Progenitor cell of endocrine pancreas (in vitro differentiated cells): ENCODE data around the gene STIM2. TPM values are rescaled to one million over a fixed set of nuclear protein-coding genes. Genes with fewer than 3 reads are reported as not detected.

Experiments used
- DNase-seq: peaks from one replicate; pipeline ENCODE4 v3.0.0; 2021; ENCODE audit warnings: low spot score; ENCODE audit not compliant: unreplicated experiment
- H3K27ac Mint-ChIP-seq: 2 replicates; pipeline ENCODE4 v1.8.0; 2021; ENCODE audit warnings: mild to moderate bottlenecking, moderate library complexity, mixed read lengths
- H3K27me3 Mint-ChIP-seq: 2 replicates; pipeline ENCODE4 v1.8.0; 2021; ENCODE audit warnings: mixed read lengths
- H3K36me3 Mint-ChIP-seq: 2 replicates; pipeline ENCODE4 v1.8.0; 2022; ENCODE audit warnings: mixed read lengths; ENCODE audit not compliant: insufficient read depth
- H3K4me1 Mint-ChIP-seq: 2 replicates; pipeline ENCODE4 v1.8.0; 2021; ENCODE audit warnings: low read depth, mixed read lengths
- H3K4me3 Mint-ChIP-seq: 2 replicates; pipeline ENCODE4 v1.8.0; 2021; ENCODE audit warnings: low read depth, mild to moderate bottlenecking, moderate library complexity, mixed read lengths
- H3K9me3 Mint-ChIP-seq: 2 replicates; pipeline ENCODE4 v1.8.0; 2021; ENCODE audit warnings: low read depth, mixed read lengths
- total RNA-seq: library from RNA; stranded (reverse); gene quantifications from 2 replicates; pipeline ENCODE4 v1.2.1, GENCODE V29; 2021
- TF ChIP-seq, protein P1 (sequence below): fragments of 200-600 bp; sonication (generic); IDR thresholded peaks from one replicate; pipeline ENCODE4 v1.5.0; 2021; ENCODE audit warnings: antibody characterized with exemption, mild to moderate bottlenecking; ENCODE audit not compliant: unreplicated experiment

Gene STIM2
- total RNA-seq, 1 donor from 2014 or later = 48.7 TPM

DNA sequence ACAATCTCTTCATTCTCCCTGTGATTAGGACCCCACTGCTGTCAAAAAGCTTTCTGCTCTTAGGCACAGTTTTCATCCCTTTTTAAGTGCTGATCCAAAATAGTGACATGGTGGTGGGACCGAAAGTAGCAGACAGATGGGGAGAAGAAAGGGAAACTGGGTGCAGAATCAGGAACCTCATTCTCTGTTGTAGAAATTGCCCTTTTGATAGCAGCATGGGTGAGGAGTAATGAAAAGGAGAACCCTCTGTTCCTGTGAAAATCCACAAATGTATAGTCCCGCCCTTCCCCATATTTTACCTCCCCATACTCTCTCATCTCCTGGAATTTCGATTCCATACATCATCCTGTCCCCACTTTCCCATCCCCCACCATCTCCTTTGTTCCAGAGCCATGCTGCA lies 126.5 kb downstream of the STIM2 start:
- Mint-ChIP-seq H3K4me1 (peaks cover 18% of the 10 kb centered on the region), H3K27me3 (no peaks in the 10 kb centered on the region), H3K36me3 (peaks cover 12% of the 10 kb centered on the region), H3K4me3 (no peak overlapping the region), H3K9me3 (peaks cover 7% of the 10 kb centered on the region), H3K27ac (peak overlapping the region; percentile 21)
- DNase-seq = no peak
- TF ChIP-seq, protein P1, sequence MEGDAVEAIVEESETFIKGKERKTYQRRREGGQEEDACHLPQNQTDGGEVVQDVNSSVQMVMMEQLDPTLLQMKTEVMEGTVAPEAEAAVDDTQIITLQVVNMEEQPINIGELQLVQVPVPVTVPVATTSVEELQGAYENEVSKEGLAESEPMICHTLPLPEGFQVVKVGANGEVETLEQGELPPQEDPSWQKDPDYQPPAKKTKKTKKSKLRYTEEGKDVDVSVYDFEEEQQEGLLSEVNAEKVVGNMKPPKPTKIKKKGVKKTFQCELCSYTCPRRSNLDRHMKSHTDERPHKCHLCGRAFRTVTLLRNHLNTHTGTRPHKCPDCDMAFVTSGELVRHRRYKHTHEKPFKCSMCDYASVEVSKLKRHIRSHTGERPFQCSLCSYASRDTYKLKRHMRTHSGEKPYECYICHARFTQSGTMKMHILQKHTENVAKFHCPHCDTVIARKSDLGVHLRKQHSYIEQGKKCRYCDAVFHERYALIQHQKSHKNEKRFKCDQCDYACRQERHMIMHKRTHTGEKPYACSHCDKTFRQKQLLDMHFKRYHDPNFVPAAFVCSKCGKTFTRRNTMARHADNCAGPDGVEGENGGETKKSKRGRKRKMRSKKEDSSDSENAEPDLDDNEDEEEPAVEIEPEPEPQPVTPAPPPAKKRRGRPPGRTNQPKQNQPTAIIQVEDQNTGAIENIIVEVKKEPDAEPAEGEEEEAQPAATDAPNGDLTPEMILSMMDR = no peak

DNA sequence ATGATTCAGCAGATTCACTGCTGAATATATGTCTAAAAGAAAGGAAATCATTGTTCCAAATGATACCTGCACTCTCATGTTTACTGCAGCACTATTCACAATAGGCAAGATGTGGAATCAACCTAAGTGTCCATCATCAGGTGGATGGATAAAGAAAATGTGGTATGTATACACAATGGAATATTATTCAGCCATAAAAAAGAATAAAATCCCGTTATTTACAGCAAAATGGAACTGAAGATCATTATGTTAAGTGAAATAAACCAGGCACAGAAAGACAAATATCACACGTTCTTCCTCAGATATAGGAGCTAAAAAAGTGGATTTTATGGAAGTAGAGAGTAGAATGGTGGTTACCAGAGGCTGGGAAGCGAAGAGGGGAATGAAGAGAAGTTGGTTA lies 130.4 kb downstream of the STIM2 start:
- Mint-ChIP-seq H3K4me3 (no peak overlapping the region), H3K27me3 (no peaks in the 10 kb centered on the region), H3K27ac (no peak overlapping the region), H3K36me3 (peaks cover 12% of the 10 kb centered on the region), H3K9me3 (peaks cover 7% of the 10 kb centered on the region), H3K4me1 (peaks cover 2% of the 10 kb centered on the region)
- no peak for DNase-seq
- TF ChIP-seq, protein P1 = no peak

DNA sequence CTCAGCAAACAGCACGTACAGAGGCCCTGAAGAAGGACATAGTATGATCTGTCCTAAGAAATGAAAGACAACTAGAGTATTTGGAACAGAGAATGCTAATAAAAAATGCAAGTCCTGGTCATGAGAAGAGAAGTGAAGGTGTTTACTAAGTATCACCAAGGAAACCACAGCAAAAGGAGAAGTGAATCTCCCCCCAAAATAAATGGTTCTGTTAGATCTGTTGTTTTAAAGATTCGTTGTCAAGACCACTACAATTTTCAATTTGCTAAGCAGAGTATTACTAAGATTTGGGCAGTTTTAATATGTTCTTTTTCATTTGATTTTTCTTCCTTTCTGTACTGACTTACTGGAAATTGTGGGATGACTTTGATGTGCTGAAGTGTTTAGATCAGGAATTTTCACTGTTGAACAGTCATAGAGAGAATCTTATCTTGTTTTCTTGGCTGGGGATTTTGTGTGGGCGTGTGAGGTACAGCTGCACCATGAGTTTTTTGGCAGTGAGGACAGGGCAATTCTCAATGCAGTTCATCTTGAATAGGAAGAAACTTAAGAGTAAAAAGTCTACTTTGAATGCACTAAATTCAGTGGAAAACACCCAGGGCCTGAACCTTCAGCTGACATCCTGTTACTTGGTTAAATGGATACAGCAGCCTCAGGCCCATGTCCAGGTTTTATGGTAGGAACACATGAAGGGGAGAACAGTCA lies 132.2 kb downstream of the STIM2 start:
- Mint-ChIP-seq H3K36me3 (peaks cover 13% of the 10 kb centered on the region), H3K27ac (no peak overlapping the region), H3K4me3 (no peak overlapping the region), H3K27me3 (no peaks in the 10 kb centered on the region), H3K9me3 (peaks cover 7% of the 10 kb centered on the region), H3K4me1 (no peaks in the 10 kb centered on the region)
- TF ChIP-seq, protein P1 = no peak
- no peak for DNase-seq

DNA sequence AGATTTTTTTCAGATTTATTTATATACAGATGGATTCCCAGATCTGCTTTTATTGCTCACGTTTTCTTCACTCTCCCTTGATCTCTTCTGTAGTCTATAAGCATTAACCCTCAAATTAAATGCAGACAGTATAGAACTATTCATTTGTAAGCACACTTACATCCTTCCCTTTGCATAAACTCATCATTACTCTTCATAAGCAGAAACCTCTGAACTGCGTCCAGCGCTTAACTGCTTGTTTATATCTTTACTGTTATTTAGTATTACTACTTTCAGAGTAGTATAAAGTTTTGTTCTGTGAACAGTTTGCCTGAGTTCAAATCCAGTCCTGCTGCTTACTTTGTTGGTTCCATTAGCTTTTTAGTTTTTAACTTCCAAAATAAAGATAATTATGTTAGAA lies 132.9 kb downstream of the STIM2 start:
- peaks cover 11% of the 10 kb centered on the region for H3K36me3 Mint-ChIP-seq
- H3K4me3 Mint-ChIP-seq = no peak overlapping the region
- TF ChIP-seq, protein P1 = no peak

DNA sequence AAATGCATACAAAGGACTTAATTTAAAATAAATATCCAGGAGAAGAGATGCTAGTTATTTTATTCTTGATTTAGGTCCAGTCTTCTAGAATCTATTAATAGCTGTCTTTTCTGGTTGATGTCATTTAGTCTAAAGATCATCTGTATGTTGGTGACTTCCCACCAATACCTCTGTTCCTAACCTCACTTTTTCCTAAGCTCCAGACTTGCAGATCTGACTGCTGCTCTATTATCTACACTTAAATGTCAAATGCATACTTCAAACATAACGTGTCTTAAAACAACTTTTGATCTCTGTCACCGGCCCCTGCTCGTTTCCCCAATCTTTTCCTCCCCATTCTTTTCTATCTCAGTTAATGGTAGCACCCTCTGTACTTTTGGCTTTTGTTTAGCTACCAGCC lies 133.3 kb downstream of the STIM2 start:
- Mint-ChIP-seq H3K27me3 (no peaks in the 10 kb centered on the region), H3K27ac (no peak overlapping the region), H3K4me3 (no peak overlapping the region), H3K4me1 (no peaks in the 10 kb centered on the region), H3K36me3 (peaks cover 11% of the 10 kb centered on the region), H3K9me3 (peaks cover 7% of the 10 kb centered on the region)
- TF ChIP-seq, protein P1 = no peak
- no peak for DNase-seq

More for the DNA sequence above, 132.9 kb downstream of the STIM2 start:
- DNase-seq = no peak
- H3K27ac Mint-ChIP-seq = no peak overlapping the region
- peaks cover 7% of the 10 kb centered on the region for H3K9me3 Mint-ChIP-seq
- no peaks in the 10 kb centered on the region for H3K27me3 Mint-ChIP-seq
- H3K4me1 Mint-ChIP-seq = no peaks in the 10 kb centered on the region
